Measurements from ENCODE around the gene PRC1.

PRC1 gene

GRCh38 chr15:91031796-91032195 lies 37.5 kb upstream of the PRC1 start:
- no peak for TF ChIP-seq CTCF (IDR thresholded peaks at IDR 0.05; ENCODE audit: insufficient read depth, low read length, poor library complexity, severe bottlenecking)
- Histone ChIP-seq H3K36me3 (ENCODE audit: control insufficient read depth, insufficient read depth, low read length) (no peaks in the 10 kb centered on the region), H3K4me3 (replicated peaks; ENCODE audit: low read depth, low read length) (no peak overlapping the region), H3K27me3 (replicated peaks; ENCODE audit: control insufficient read depth, insufficient read depth, low read length) (peaks cover 2% of the 10 kb centered on the region; the same call in 1 of the 2 replicates)
- DNase-seq (ENCODE audit: extremely low read depth, insufficient read length): no peak

GRCh38 chr15:91027677-91028076 lies 33.3 kb upstream of the PRC1 start:
- H3K36me3 ChIP-seq (ENCODE audit: control insufficient read depth, insufficient read depth, low read length): no peaks in the 10 kb centered on the region
- TF ChIP-seq CTCF (IDR thresholded peaks at IDR 0.05; ENCODE audit: insufficient read depth, low read length, poor library complexity, severe bottlenecking): no peak
- DNase-seq (ENCODE audit: extremely low read depth, insufficient read length): no peak
- no peaks in the 10 kb centered on the region for H3K27me3 ChIP-seq (replicated peaks; ENCODE audit: control insufficient read depth, insufficient read depth, low read length)
- no peak overlapping the region for H3K4me3 ChIP-seq (replicated peaks; ENCODE audit: low read depth, low read length)

- DNase-seq (ENCODE audit: extremely low read depth, insufficient read length): no peak
- TF ChIP-seq CTCF (IDR thresholded peaks at IDR 0.05; ENCODE audit: insufficient read depth, low read length, poor library complexity, severe bottlenecking): no peak
- no peak overlapping the region for H3K4me3 ChIP-seq (replicated peaks; ENCODE audit: low read depth, low read length)
- H3K27me3 ChIP-seq (replicated peaks; ENCODE audit: control insufficient read depth, insufficient read depth, low read length): no peaks in the 10 kb centered on the region
- no peaks in the 10 kb centered on the region for H3K36me3 ChIP-seq (ENCODE audit: control insufficient read depth, insufficient read depth, low read length)
These were observed 29.4 kb upstream of the PRC1 start for GRCh38 chr15:91023720-91024119.

DNA sequence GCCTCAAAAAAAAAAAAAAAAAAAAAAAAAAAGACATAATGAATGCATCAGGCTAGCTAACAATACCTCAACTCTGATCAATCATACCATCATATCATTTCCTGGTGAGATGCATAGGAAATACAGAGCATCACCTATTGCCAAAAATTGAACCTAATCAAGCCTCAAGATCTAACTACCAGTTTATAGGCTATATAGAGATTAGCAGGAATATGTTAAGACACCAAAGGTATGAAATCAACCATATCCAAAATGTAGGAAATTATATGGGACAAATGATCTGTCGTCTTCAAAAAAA lies 28.4 kb upstream of the PRC1 start:
- peak overlapping the region; percentile 97 for H3K4me3 ChIP-seq (replicated peaks; ENCODE audit: low read depth, low read length)
- no peaks in the 10 kb centered on the region for H3K27me3 ChIP-seq (replicated peaks; ENCODE audit: control insufficient read depth, insufficient read depth, low read length)
- DNase-seq (ENCODE audit: extremely low read depth, insufficient read length): no peak
- H3K36me3 ChIP-seq (ENCODE audit: control insufficient read depth, insufficient read depth, low read length): peaks cover 2% of the 10 kb centered on the region; the same call in 1 of the 2 replicates
- TF ChIP-seq CTCF (IDR thresholded peaks at IDR 0.05; ENCODE audit: insufficient read depth, low read length, poor library complexity, severe bottlenecking): no peak

GRCh38 chr15:91022075-91022831 lies 27.9 kb upstream of the PRC1 start, which contains the start of gene VPS33B:
Gene VPS33B, minus strand, starts transcription at chr15:91022594. Its CDS starts 345 bp downstream, at chr15:91022249.
- TF ChIP-seq CTCF (IDR thresholded peaks at IDR 0.05; ENCODE audit: insufficient read depth, low read length, poor library complexity, severe bottlenecking): no peak

More at GRCh38 chr15:91022075-91022831, 27.9 kb upstream of the PRC1 start, which contains the start of gene VPS33B:
- Histone ChIP-seq H3K36me3 (ENCODE audit: control insufficient read depth, insufficient read depth, low read length) (peaks cover 3% of the 10 kb centered on the region; the same call in 1 of the 2 replicates), H3K4me3 (replicated peaks; ENCODE audit: low read depth, low read length) (peak within 1 kb of the TSS; percentile 97), H3K27me3 (replicated peaks; ENCODE audit: control insufficient read depth, insufficient read depth, low read length) (no peaks in the 10 kb centered on the region)
- peak; percentile 83 for DNase-seq (ENCODE audit: extremely low read depth, insufficient read length)
